Hepatocyte (in vitro differentiated cells): ENCODE results near the gene RARRES2.

ENCODE experiments used
- CTCF ChIP-seq: fragments of 200-600 bp; sonication (generic); IDR thresholded peaks from 2 replicates; pipeline ENCODE4 v1.5.1; 2016; ENCODE audit warnings: antibody characterized with exemption, mild to moderate bottlenecking; ENCODE audit not compliant: poor library complexity
- EZH2 ChIP-seq: fragments of 200-600 bp; sonication (generic); IDR thresholded peaks from 2 replicates; pipeline ENCODE4 v1.6.1; 2016; ENCODE audit warnings: antibody characterized with exemption, mild to moderate bottlenecking, borderline replicate concordance
- EZH2phosphoT487 ChIP-seq: fragments of 200-600 bp; sonication (generic); IDR thresholded peaks from one replicate; pipeline ENCODE4 v1.6.1; 2018; ENCODE audit warnings: antibody characterized with exemption, mild to moderate bottlenecking, low read depth, moderate library complexity; ENCODE audit not compliant: unreplicated experiment, severe bottlenecking

GRCh38 chr7:150363872-150364271 lies 22.4 kb upstream of the RARRES2 start:
- TF ChIP-seq CTCF, result no peak
- no peak for TF ChIP-seq EZH2
- no peak for TF ChIP-seq EZH2phosphoT487
